Activated naive CD4-positive, alpha-beta T cell treated with anti-CD3 and anti-CD28 coated beads for 36 hours (primary cell): ENCODE data around the gene DNAI7. TPM values are rescaled to one million over a fixed set of nuclear protein-coding genes. Genes with fewer than 3 reads are reported as not detected.
A peak's percentile ranks its signal among the peaks of the same experiment; 100 is the strongest.

Experiments
- CTCF ChIA-PET: fragments of 350-600 bp; sonication (Branson Sonifier 250); formaldehyde crosslinking; loops from one replicate; lab custom pipeline; 2021; ENCODE audit warnings: antibody characterized with exemption; lab: Charles Lee
- DNase-seq: peaks from one replicate; pipeline ENCODE4 v3.0.0-alpha.2; 2020
- H3K27ac Mint-ChIP-seq: one replicate; pipeline ENCODE4 v1.8.0; 2021; ENCODE audit warnings: mild to moderate bottlenecking, mixed read lengths
- H3K27me3 Mint-ChIP-seq: one replicate; pipeline ENCODE4 v1.8.0; 2021; ENCODE audit warnings: low read depth, mixed read lengths
- H3K36me3 Mint-ChIP-seq: one replicate; pipeline ENCODE4 v1.8.0; 2021; ENCODE audit warnings: low read depth, mixed read lengths
- H3K4me1 Mint-ChIP-seq: one replicate; pipeline ENCODE4 v1.8.0; 2021; ENCODE audit warnings: low read depth, mixed read lengths
- H3K4me3 Mint-ChIP-seq: one replicate; pipeline ENCODE4 v1.8.0; 2021; ENCODE audit warnings: mild to moderate bottlenecking, moderate library complexity, mixed read lengths
- H3K9me3 Mint-ChIP-seq: one replicate; pipeline ENCODE4 v1.8.0; 2021; ENCODE audit warnings: mixed read lengths
- intact Hi-C: fragments of 100-400 bp; cut with micrococcal nuclease; formaldehyde crosslinking; loops from one replicate; pipeline ENCODE4 v1.15.1; 2023
- total RNA-seq, 2 experiments: library from RNA; stranded (reverse); gene quantifications; one replicate each; pipeline ENCODE4 v1.2.3, GENCODE V29; 2021

Gene DNAI7
- total RNA-seq, 2 experiments from 2014 or later, result 0.10 to 0.35 TPM

GRCh38 chr12:25156061-25156460 is 38.9 kb downstream of the DNAI7 start:
- no peaks in the 10 kb centered on the region for H3K9me3 Mint-ChIP-seq
- no peak overlapping the region for H3K4me3 Mint-ChIP-seq
- H3K27me3 Mint-ChIP-seq, result no peaks in the 10 kb centered on the region
- CTCF ChIA-PET, result interaction anchor here (0.7 to 2.6 kb wide), 7 partner anchors 11 to 322 kb away, joined by 3 to 10 read pairs (median 6); no protein-coding TSS in a partner anchor
- no peak for DNase-seq
- intact Hi-C loops, result no loop called here
- peaks cover 6% of the 10 kb centered on the region for H3K4me1 Mint-ChIP-seq
- no peak overlapping the region for H3K27ac Mint-ChIP-seq
- H3K36me3 Mint-ChIP-seq, result no peaks in the 10 kb centered on the region

- CTCF ChIA-PET, result interaction anchor here (0.6 to 2.6 kb wide), 24 partner anchors 10 to 414 kb away, joined by 3 to 15 read pairs (median 3); partner anchors contain the start of genes DNAI7 and ETFRF1
- intact Hi-C loops, result loop anchor here (1.0 to 2.0 kb wide), 7 partner anchors 24 to 303 kb away; no protein-coding TSS in a partner anchor
- H3K4me3 Mint-ChIP-seq, result no peak overlapping the region
- peaks cover 6% of the 10 kb centered on the region for H3K4me1 Mint-ChIP-seq
- H3K36me3 Mint-ChIP-seq, result no peaks in the 10 kb centered on the region
- H3K9me3 Mint-ChIP-seq, result no peaks in the 10 kb centered on the region
- H3K27ac Mint-ChIP-seq, result no peak overlapping the region
- DNase-seq, result no peak
- H3K27me3 Mint-ChIP-seq, result no peaks in the 10 kb centered on the region
Observed at GRCh38 chr12:25155022-25155576, 39.9 kb downstream of the DNAI7 start.

- H3K4me3 Mint-ChIP-seq, result no peak overlapping the region
- no peaks in the 10 kb centered on the region for H3K36me3 Mint-ChIP-seq
- DNase-seq, result no peak
- CTCF ChIA-PET, result interaction anchor here (1.0 to 2.3 kb wide), 8 partner anchors 9 to 300 kb away, joined by 3 to 7 read pairs (median 4); no protein-coding TSS in a partner anchor
- no peaks in the 10 kb centered on the region for H3K27me3 Mint-ChIP-seq
- H3K9me3 Mint-ChIP-seq, result no peaks in the 10 kb centered on the region
- H3K27ac Mint-ChIP-seq, result no peak overlapping the region
- intact Hi-C loops, result no loop called here
- H3K4me1 Mint-ChIP-seq, result peaks cover 6% of the 10 kb centered on the region
Observed at GRCh38 chr12:25152055-25152454, 42.9 kb downstream of the DNAI7 start.

GRCh38 chr12:25151476-25151875 is 43.5 kb downstream of the DNAI7 start:
- H3K4me1 Mint-ChIP-seq, result peaks cover 6% of the 10 kb centered on the region
- intact Hi-C loops, result no loop called here
- CTCF ChIA-PET, result interaction anchor here (1.1 to 2.3 kb wide), 6 partner anchors 9 to 299 kb away, joined by 3 to 7 read pairs (median 5); no protein-coding TSS in a partner anchor
- no peak overlapping the region for H3K27ac Mint-ChIP-seq
- DNase-seq, result no peak
- H3K9me3 Mint-ChIP-seq, result no peaks in the 10 kb centered on the region
- no peaks in the 10 kb centered on the region for H3K36me3 Mint-ChIP-seq
- no peak overlapping the region for H3K4me3 Mint-ChIP-seq
- no peaks in the 10 kb centered on the region for H3K27me3 Mint-ChIP-seq

GRCh38 chr12:25146686-25147085 is 48.3 kb downstream of the DNAI7 start:
- no peaks in the 10 kb centered on the region for H3K27me3 Mint-ChIP-seq
- CTCF ChIA-PET, result no interaction called here
- H3K9me3 Mint-ChIP-seq, result no peaks in the 10 kb centered on the region
- no peak for DNase-seq
- no peak overlapping the region for H3K4me3 Mint-ChIP-seq
- no peak overlapping the region for H3K27ac Mint-ChIP-seq
- no peaks in the 10 kb centered on the region for H3K36me3 Mint-ChIP-seq
- intact Hi-C loops, result no loop called here
- no peaks in the 10 kb centered on the region for H3K4me1 Mint-ChIP-seq

- no peaks in the 10 kb centered on the region for H3K36me3 Mint-ChIP-seq
- H3K9me3 Mint-ChIP-seq, result no peaks in the 10 kb centered on the region
- CTCF ChIA-PET, result interaction anchor here (1.1 to 1.7 kb wide), 8 partner anchors 9 to 283 kb away, joined by 3 to 11 read pairs (median 5); no protein-coding TSS in a partner anchor
- no peak overlapping the region for H3K27ac Mint-ChIP-seq
- no peaks in the 10 kb centered on the region for H3K4me1 Mint-ChIP-seq
- peak; percentile 48 for DNase-seq
- H3K4me3 Mint-ChIP-seq, result no peak overlapping the region
- intact Hi-C loops, result no loop called here
- peaks cover 4% of the 10 kb centered on the region for H3K27me3 Mint-ChIP-seq
Observed at GRCh38 chr12:25135531-25136154, 59.3 kb downstream of the DNAI7 start.

- no peak for DNase-seq
- Mint-ChIP-seq H3K9me3 (no peaks in the 10 kb centered on the region), H3K27me3 (peaks cover 2% of the 10 kb centered on the region), H3K36me3 (no peaks in the 10 kb centered on the region), H3K4me1 (no peaks in the 10 kb centered on the region), H3K27ac (no peak overlapping the region), H3K4me3 (no peak overlapping the region)
- intact Hi-C loops, result loop anchor here (2.0 to 5.0 kb wide), 3 partner anchors 24 to 1924 kb away; no protein-coding TSS in a partner anchor
- CTCF ChIA-PET, result interaction anchor here (0.6 to 7.0 kb wide), 18 partner anchors 10 to 166 kb away, joined by 3 to 84 read pairs (median 4); no protein-coding TSS in a partner anchor
Observed at GRCh38 chr12:25131270-25131669, 63.7 kb downstream of the DNAI7 start.

- no peaks in the 10 kb centered on the region for H3K36me3 Mint-ChIP-seq
- CTCF ChIA-PET, result interaction anchor here (0.6 to 7.0 kb wide), 12 partner anchors 12 to 148 kb away, joined by 3 to 84 read pairs (median 4); no protein-coding TSS in a partner anchor
- no peak for DNase-seq
- intact Hi-C loops, result loop anchor here (1.0 to 5.0 kb wide), 7 partner anchors 11 to 1923 kb away; no protein-coding TSS in a partner anchor
- no peaks in the 10 kb centered on the region for H3K9me3 Mint-ChIP-seq
- H3K4me1 Mint-ChIP-seq, result no peaks in the 10 kb centered on the region
- no peak overlapping the region for H3K27ac Mint-ChIP-seq
- peaks cover under 1% of the 10 kb centered on the region for H3K27me3 Mint-ChIP-seq
- no peak overlapping the region for H3K4me3 Mint-ChIP-seq
Observed at GRCh38 chr12:25130741-25131188, 64.2 kb downstream of the DNAI7 start.

GRCh38 chr12:25126746-25127145 is 68.2 kb downstream of the DNAI7 start:
- Mint-ChIP-seq H3K36me3 (no peaks in the 10 kb centered on the region), H3K9me3 (no peaks in the 10 kb centered on the region), H3K27me3 (no peaks in the 10 kb centered on the region), H3K27ac (no peak overlapping the region), H3K4me1 (peaks cover 4% of the 10 kb centered on the region), H3K4me3 (no peak overlapping the region)
- CTCF ChIA-PET, result interaction anchor here (0.7 to 7.0 kb wide), 3 partner anchors 9 to 135 kb away, joined by 3 to 84 read pairs (median 8); no protein-coding TSS in a partner anchor
- intact Hi-C loops, result no loop called here
- no peak for DNase-seq

- no peak overlapping the region for H3K27ac Mint-ChIP-seq
- CTCF ChIA-PET, result interaction anchor here (0.6 to 7.0 kb wide), 4 partner anchors 9 to 134 kb away, joined by 3 to 84 read pairs (median 6); no protein-coding TSS in a partner anchor
- intact Hi-C loops, result no loop called here
- no peak overlapping the region for H3K4me3 Mint-ChIP-seq
- H3K4me1 Mint-ChIP-seq, result peaks cover 6% of the 10 kb centered on the region
- no peak for DNase-seq
- H3K27me3 Mint-ChIP-seq, result no peaks in the 10 kb centered on the region
- no peaks in the 10 kb centered on the region for H3K36me3 Mint-ChIP-seq
- no peaks in the 10 kb centered on the region for H3K9me3 Mint-ChIP-seq
Observed at GRCh38 chr12:25126101-25126500, 68.9 kb downstream of the DNAI7 start.

GRCh38 chr12:25124493-25124892 is 70.5 kb downstream of the DNAI7 start:
- CTCF ChIA-PET, result interaction anchor here (0.6 to 1.5 kb wide), 4 partner anchors 31 to 466 kb away, joined by 3 to 6 read pairs (median 4); no protein-coding TSS in a partner anchor
- Mint-ChIP-seq H3K27me3 (peaks cover 3% of the 10 kb centered on the region), H3K4me3 (no peak overlapping the region), H3K4me1 (peaks cover 6% of the 10 kb centered on the region), H3K9me3 (no peaks in the 10 kb centered on the region), H3K36me3 (no peaks in the 10 kb centered on the region), H3K27ac (no peak overlapping the region)
- no peak for DNase-seq
- intact Hi-C loops, result no loop called here

- H3K4me1 Mint-ChIP-seq, result peaks cover 6% of the 10 kb centered on the region
- H3K27me3 Mint-ChIP-seq, result peaks cover 3% of the 10 kb centered on the region
- DNase-seq, result no peak
- CTCF ChIA-PET, result no interaction called here
- H3K9me3 Mint-ChIP-seq, result no peaks in the 10 kb centered on the region
- no peaks in the 10 kb centered on the region for H3K36me3 Mint-ChIP-seq
- intact Hi-C loops, result no loop called here
- H3K27ac Mint-ChIP-seq, result no peak overlapping the region
- H3K4me3 Mint-ChIP-seq, result no peak overlapping the region
Observed at GRCh38 chr12:25123126-25123525, 71.8 kb downstream of the DNAI7 start.
